ENCODE data around the gene RASSF8.

The RASSF8 gene

GRCh38 chr12:26069796-26070195 lies 111.3 kb downstream of the RASSF8 start:
- Histone ChIP-seq H3K27ac (ENCODE audit: low read length) (no peak overlapping the region), H3K27me3 (ENCODE audit: control insufficient read depth, insufficient read depth, low read length) (no peaks in the 10 kb centered on the region), H3K4me3 (ENCODE audit: low read length) (no peak overlapping the region), H3K9ac (ENCODE audit: low read length) (no peak overlapping the region), H3K4me1 (ENCODE audit: control insufficient read depth, low read depth, low read length) (peaks cover 16% of the 10 kb centered on the region), H3K9me3 (ENCODE audit: control insufficient read depth, low read depth, low read length) (no peaks in the 10 kb centered on the region), H3K36me3 (ENCODE audit: control insufficient read depth, low read depth, low read length) (no peaks in the 10 kb centered on the region)

GRCh38 chr12:26077915-26078702 lies 119.6 kb downstream of the RASSF8 start:
- Histone ChIP-seq H3K4me3 (ENCODE audit: low read length) (no peak overlapping the region), H3K36me3 (ENCODE audit: control insufficient read depth, low read depth, low read length) (no peaks in the 10 kb centered on the region), H3K27me3 (ENCODE audit: control insufficient read depth, insufficient read depth, low read length) (no peaks in the 10 kb centered on the region), H3K4me1 (ENCODE audit: control insufficient read depth, low read depth, low read length) (no peaks in the 10 kb centered on the region), H3K9ac (ENCODE audit: low read length) (no peak overlapping the region), H3K27ac (ENCODE audit: low read length) (no peak overlapping the region), H3K9me3 (ENCODE audit: control insufficient read depth, low read depth, low read length) (no peaks in the 10 kb centered on the region)

GRCh38 chr12:26080911-26081310 lies 122.4 kb downstream of the RASSF8 start:
- Histone ChIP-seq H3K4me1 (ENCODE audit: control insufficient read depth, low read depth, low read length) (no peaks in the 10 kb centered on the region), H3K9me3 (ENCODE audit: control insufficient read depth, low read depth, low read length) (no peaks in the 10 kb centered on the region), H3K36me3 (ENCODE audit: control insufficient read depth, low read depth, low read length) (no peaks in the 10 kb centered on the region), H3K27me3 (ENCODE audit: control insufficient read depth, insufficient read depth, low read length) (no peaks in the 10 kb centered on the region), H3K4me3 (ENCODE audit: low read length) (no peak overlapping the region), H3K9ac (ENCODE audit: low read length) (no peak overlapping the region), H3K27ac (ENCODE audit: low read length) (no peak overlapping the region)

- Histone ChIP-seq H3K36me3 (ENCODE audit: control insufficient read depth, low read depth, low read length) (no peaks in the 10 kb centered on the region), H3K27me3 (ENCODE audit: control insufficient read depth, insufficient read depth, low read length) (no peaks in the 10 kb centered on the region), H3K4me1 (ENCODE audit: control insufficient read depth, low read depth, low read length) (no peaks in the 10 kb centered on the region), H3K9ac (ENCODE audit: low read length) (no peak overlapping the region), H3K9me3 (ENCODE audit: control insufficient read depth, low read depth, low read length) (no peaks in the 10 kb centered on the region), H3K4me3 (ENCODE audit: low read length) (no peak overlapping the region), H3K27ac (ENCODE audit: low read length) (no peak overlapping the region)
Observed at GRCh38 chr12:26086936-26087335, 128.5 kb downstream of the RASSF8 start.

GRCh38 chr12:26088998-26089397 lies 130.5 kb downstream of the RASSF8 start:
- H3K4me1 ChIP-seq (ENCODE audit: control insufficient read depth, low read depth, low read length) = no peaks in the 10 kb centered on the region
- no peak overlapping the region for H3K4me3 ChIP-seq (ENCODE audit: low read length)
- no peak overlapping the region for H3K27ac ChIP-seq (ENCODE audit: low read length)
- H3K9ac ChIP-seq (ENCODE audit: low read length) = no peak overlapping the region
- no peaks in the 10 kb centered on the region for H3K27me3 ChIP-seq (ENCODE audit: control insufficient read depth, insufficient read depth, low read length)
- no peaks in the 10 kb centered on the region for H3K36me3 ChIP-seq (ENCODE audit: control insufficient read depth, low read depth, low read length)
- no peaks in the 10 kb centered on the region for H3K9me3 ChIP-seq (ENCODE audit: control insufficient read depth, low read depth, low read length)

- Histone ChIP-seq H3K4me3 (ENCODE audit: low read length) (no peak overlapping the region), H3K4me1 (ENCODE audit: control insufficient read depth, low read depth, low read length) (no peaks in the 10 kb centered on the region), H3K27me3 (ENCODE audit: control insufficient read depth, insufficient read depth, low read length) (no peaks in the 10 kb centered on the region), H3K9me3 (ENCODE audit: control insufficient read depth, low read depth, low read length) (no peaks in the 10 kb centered on the region), H3K27ac (ENCODE audit: low read length) (no peak overlapping the region), H3K36me3 (ENCODE audit: control insufficient read depth, low read depth, low read length) (no peaks in the 10 kb centered on the region), H3K9ac (ENCODE audit: low read length) (no peak overlapping the region)
Observed at GRCh38 chr12:26090836-26091510, 132.5 kb downstream of the RASSF8 start.

GRCh38 chr12:26091822-26092221 lies 133.3 kb downstream of the RASSF8 start:
- H3K4me1 ChIP-seq (ENCODE audit: control insufficient read depth, low read depth, low read length) = no peaks in the 10 kb centered on the region
- H3K27ac ChIP-seq (ENCODE audit: low read length) = no peak overlapping the region
- H3K9me3 ChIP-seq (ENCODE audit: control insufficient read depth, low read depth, low read length) = no peaks in the 10 kb centered on the region

GRCh38 chr12:26092346-26093105 lies 134.0 kb downstream of the RASSF8 start:
- Histone ChIP-seq H3K36me3 (ENCODE audit: control insufficient read depth, low read depth, low read length) (no peaks in the 10 kb centered on the region), H3K27me3 (ENCODE audit: control insufficient read depth, insufficient read depth, low read length) (no peaks in the 10 kb centered on the region), H3K4me1 (ENCODE audit: control insufficient read depth, low read depth, low read length) (no peaks in the 10 kb centered on the region), H3K9ac (ENCODE audit: low read length) (no peak overlapping the region), H3K9me3 (ENCODE audit: control insufficient read depth, low read depth, low read length) (no peaks in the 10 kb centered on the region), H3K4me3 (ENCODE audit: low read length) (no peak overlapping the region), H3K27ac (ENCODE audit: low read length) (no peak overlapping the region)

More at GRCh38 chr12:26091822-26092221, 133.3 kb downstream of the RASSF8 start:
- no peak overlapping the region for H3K4me3 ChIP-seq (ENCODE audit: low read length)
- H3K9ac ChIP-seq (ENCODE audit: low read length) = no peak overlapping the region
- H3K36me3 ChIP-seq (ENCODE audit: control insufficient read depth, low read depth, low read length) = no peaks in the 10 kb centered on the region
- no peaks in the 10 kb centered on the region for H3K27me3 ChIP-seq (ENCODE audit: control insufficient read depth, insufficient read depth, low read length)

GRCh38 chr12:26095186-26095585 lies 136.7 kb downstream of the RASSF8 start:
- Histone ChIP-seq H3K36me3 (ENCODE audit: control insufficient read depth, low read depth, low read length) (no peaks in the 10 kb centered on the region), H3K4me1 (ENCODE audit: control insufficient read depth, low read depth, low read length) (no peaks in the 10 kb centered on the region), H3K27ac (ENCODE audit: low read length) (no peak overlapping the region), H3K9me3 (ENCODE audit: control insufficient read depth, low read depth, low read length) (no peaks in the 10 kb centered on the region), H3K9ac (ENCODE audit: low read length) (no peak overlapping the region), H3K27me3 (ENCODE audit: control insufficient read depth, insufficient read depth, low read length) (no peaks in the 10 kb centered on the region), H3K4me3 (ENCODE audit: low read length) (no peak overlapping the region)

GRCh38 chr12:26096036-26096435 lies 137.6 kb downstream of the RASSF8 start:
- no peaks in the 10 kb centered on the region for H3K36me3 ChIP-seq (ENCODE audit: control insufficient read depth, low read depth, low read length)
- H3K27me3 ChIP-seq (ENCODE audit: control insufficient read depth, insufficient read depth, low read length) = no peaks in the 10 kb centered on the region
- no peak overlapping the region for H3K27ac ChIP-seq (ENCODE audit: low read length)
- no peak overlapping the region for H3K4me3 ChIP-seq (ENCODE audit: low read length)
- no peaks in the 10 kb centered on the region for H3K4me1 ChIP-seq (ENCODE audit: control insufficient read depth, low read depth, low read length)
- H3K9me3 ChIP-seq (ENCODE audit: control insufficient read depth, low read depth, low read length) = no peaks in the 10 kb centered on the region
- no peak overlapping the region for H3K9ac ChIP-seq (ENCODE audit: low read length)

GRCh38 chr12:26097046-26097878 lies 138.8 kb downstream of the RASSF8 start:
- no peak overlapping the region for H3K27ac ChIP-seq (ENCODE audit: low read length)
- H3K9ac ChIP-seq (ENCODE audit: low read length) = no peak overlapping the region
- no peaks in the 10 kb centered on the region for H3K27me3 ChIP-seq (ENCODE audit: control insufficient read depth, insufficient read depth, low read length)
- no peak overlapping the region for H3K4me3 ChIP-seq (ENCODE audit: low read length)
- no peaks in the 10 kb centered on the region for H3K9me3 ChIP-seq (ENCODE audit: control insufficient read depth, low read depth, low read length)
- H3K36me3 ChIP-seq (ENCODE audit: control insufficient read depth, low read depth, low read length) = no peaks in the 10 kb centered on the region
- no peaks in the 10 kb centered on the region for H3K4me1 ChIP-seq (ENCODE audit: control insufficient read depth, low read depth, low read length)

Data from iPS-18a (cell line).